Right kidney (tissue), 1 donor: Measurements from ENCODE around the gene PRSS22.

Experiments used
- DNase-seq: peaks from one replicate; pipeline ENCODE4 v3.0.0-alpha.2; 2016

Gene PRSS22

GRCh38 chr16:2852731-2853507 is 5.1 kb downstream of the PRSS22 start:
- DNase-seq, result no peak

- no peak for DNase-seq
Observed at GRCh38 chr16:2852003-2852730, 5.8 kb downstream of the PRSS22 start.

- no peak for DNase-seq
Observed at GRCh38 chr16:2848933-2849725, 8.8 kb downstream of the PRSS22 start.

GRCh38 chr16:2846511-2847310 is 11.3 kb downstream of the PRSS22 start:
- DNase-seq, result no peak

GRCh38 chr16:2845116-2845515 is 12.9 kb downstream of the PRSS22 start:
- DNase-seq, result no peak

- no peak for DNase-seq
Observed at GRCh38 chr16:2843526-2843925, 14.4 kb downstream of the PRSS22 start.

- no peak for DNase-seq
Observed at GRCh38 chr16:2842340-2843000, 15.5 kb downstream of the PRSS22 start.

GRCh38 chr16:2841606-2842339 is 16.2 kb downstream of the PRSS22 start:
- DNase-seq, result no peak

GRCh38 chr16:2840914-2841313 is 17.1 kb downstream of the PRSS22 start:
- DNase-seq, result no peak

- DNase-seq, result no peak
Observed at GRCh38 chr16:2839650-2840450, 18.1 kb downstream of the PRSS22 start.

GRCh38 chr16:2838928-2839327 is 19.0 kb downstream of the PRSS22 start:
- DNase-seq, result peak; percentile 61

GRCh38 chr16:2836646-2837508 is 21.1 kb downstream of the PRSS22 start:
- no peak for DNase-seq

- DNase-seq, result no peak
Observed at GRCh38 chr16:2835638-2836493, 22.1 kb downstream of the PRSS22 start.

- DNase-seq, result no peak
Observed at GRCh38 chr16:2834968-2835367, 23.0 kb downstream of the PRSS22 start.

GRCh38 chr16:2833776-2834175 is 24.2 kb downstream of the PRSS22 start:
- no peak for DNase-seq

GRCh38 chr16:2831203-2831602 is 26.8 kb downstream of the PRSS22 start:
- DNase-seq, result no peak

GRCh38 chr16:2830355-2830695 is 27.6 kb downstream of the PRSS22 start:
- no peak for DNase-seq
